ENCODE measurements around the gene APBA3. TPM values are rescaled to one million over a fixed set of nuclear protein-coding genes. Genes with fewer than 3 reads are reported as not detected.
A peak's percentile ranks its signal among the peaks of the same experiment; 100 is the strongest.

APBA3 gene
- total and polyA plus RNA-seq, 12 donors, result 7.4 to 22.6 (median 11.5) TPM

DNA sequence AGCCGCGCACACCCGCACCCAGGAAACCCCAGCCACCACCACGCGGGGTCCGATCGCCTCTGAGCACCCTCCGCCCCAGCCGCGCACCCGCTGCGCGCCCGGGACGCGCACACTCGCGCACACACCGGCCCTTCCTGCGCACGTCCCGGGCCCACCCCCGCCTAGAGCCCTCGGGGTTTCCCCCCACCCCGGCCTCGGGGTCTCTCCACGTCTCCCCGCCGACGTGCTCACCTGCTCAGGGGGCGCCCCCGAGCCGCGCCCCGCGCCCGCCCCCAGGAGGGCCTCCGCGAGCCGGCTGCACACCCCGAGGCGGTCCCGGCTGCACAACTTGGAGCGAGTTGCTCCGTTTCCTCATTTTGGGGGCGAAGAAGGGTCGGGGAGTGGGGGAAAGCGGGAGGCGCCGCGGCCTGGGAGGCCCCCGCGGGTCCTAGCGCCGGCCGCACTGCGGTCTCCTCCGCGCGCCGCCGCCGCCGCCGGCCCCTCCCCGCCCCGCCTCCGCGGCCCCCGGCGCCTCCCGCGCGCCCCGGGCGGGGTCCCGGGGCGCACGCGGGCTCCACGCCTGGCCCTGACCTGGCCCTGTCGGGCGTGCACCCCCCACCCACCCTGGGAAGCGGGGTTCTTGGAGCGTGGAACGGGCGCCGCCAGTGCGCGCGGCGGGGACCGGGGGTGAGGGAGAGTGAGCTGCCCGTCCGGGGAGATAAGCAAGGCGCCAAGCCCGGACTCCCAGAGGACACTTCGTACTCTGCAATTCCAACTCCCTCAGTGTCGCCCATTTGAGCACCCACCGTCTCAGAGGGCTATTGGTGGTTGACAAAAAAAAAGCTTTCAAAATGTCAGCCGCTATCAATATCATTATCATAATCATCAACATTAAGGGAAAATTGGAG lies 24.7 kb upstream of the APBA3 start, which contains the start of gene MATK:
MATK (minus strand) TSS at position 444 of the 887 bp plus-strand sequence. CDS start 1,246 bp downstream, outside the sequence.
- no peaks in the 10 kb centered on the region for H3K36me3 ChIP-seq
- H3K4me3 ChIP-seq, result peak within 1 kb of the TSS in 9 of 10 donors; percentile 17 to 56 (median 38)
- TF ChIP-seq, protein P1, sequence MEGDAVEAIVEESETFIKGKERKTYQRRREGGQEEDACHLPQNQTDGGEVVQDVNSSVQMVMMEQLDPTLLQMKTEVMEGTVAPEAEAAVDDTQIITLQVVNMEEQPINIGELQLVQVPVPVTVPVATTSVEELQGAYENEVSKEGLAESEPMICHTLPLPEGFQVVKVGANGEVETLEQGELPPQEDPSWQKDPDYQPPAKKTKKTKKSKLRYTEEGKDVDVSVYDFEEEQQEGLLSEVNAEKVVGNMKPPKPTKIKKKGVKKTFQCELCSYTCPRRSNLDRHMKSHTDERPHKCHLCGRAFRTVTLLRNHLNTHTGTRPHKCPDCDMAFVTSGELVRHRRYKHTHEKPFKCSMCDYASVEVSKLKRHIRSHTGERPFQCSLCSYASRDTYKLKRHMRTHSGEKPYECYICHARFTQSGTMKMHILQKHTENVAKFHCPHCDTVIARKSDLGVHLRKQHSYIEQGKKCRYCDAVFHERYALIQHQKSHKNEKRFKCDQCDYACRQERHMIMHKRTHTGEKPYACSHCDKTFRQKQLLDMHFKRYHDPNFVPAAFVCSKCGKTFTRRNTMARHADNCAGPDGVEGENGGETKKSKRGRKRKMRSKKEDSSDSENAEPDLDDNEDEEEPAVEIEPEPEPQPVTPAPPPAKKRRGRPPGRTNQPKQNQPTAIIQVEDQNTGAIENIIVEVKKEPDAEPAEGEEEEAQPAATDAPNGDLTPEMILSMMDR (IDR thresholded peaks at IDR 0.05), result no peak
- H3K27me3 ChIP-seq, result peaks cover 19 to 54% (median 45%) of the 10 kb centered on the region in 7 donors
- H3K9me3 ChIP-seq, result peaks cover 0 to 26% (median 14%) of the 10 kb centered on the region in 11 donors
- peak within 1 kb of the TSS in 1 of 10 donors; percentile 73 for H3K27ac ChIP-seq
- DNase-seq, result no peak
- 4 to 5% methylated on average over 79 to 101 of the region's 101 CpGs for WGBS, 2 donors
- peaks cover 0 to 12% (median 3%) of the 10 kb centered on the region in 9 donors for H3K4me1 ChIP-seq
- intact Hi-C loops (cut with DNase I), result no loop called here
- peak in 2 of 8 donors; percentile 16 to 27 for ATAC-seq

DNA sequence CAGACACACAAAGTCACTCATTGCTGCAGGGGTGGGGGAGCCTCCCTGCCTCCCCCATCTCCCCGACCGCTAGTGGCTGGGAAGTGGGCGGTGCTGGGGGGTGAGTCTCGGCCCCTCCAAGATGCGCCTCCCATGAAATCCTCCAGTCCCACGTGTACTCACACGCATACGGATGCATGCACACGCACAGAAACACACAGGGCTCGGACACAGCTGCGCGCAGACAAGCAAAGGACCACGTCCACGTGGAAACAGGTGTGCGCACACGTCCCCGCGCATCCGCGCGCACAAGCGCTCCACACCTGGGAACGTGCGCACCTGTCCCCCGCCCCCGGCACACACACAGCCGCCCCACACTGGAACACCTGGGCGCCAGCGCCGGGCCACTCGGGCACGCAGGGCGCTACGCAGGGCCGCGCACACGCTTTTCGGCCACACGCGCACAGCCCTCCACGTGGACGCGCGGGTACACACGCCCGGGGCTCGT lies 24.0 kb upstream of the APBA3 start:
- peaks cover 0 to 26% (median 21%) of the 10 kb centered on the region in 11 donors for H3K9me3 ChIP-seq
- intact Hi-C loops (cut with DNase I), result no loop called here
- peaks cover 19 to 53% (median 45%) of the 10 kb centered on the region in 7 donors for H3K27me3 ChIP-seq
- 2% methylated on average over 47 of the region's 47 CpGs for WGBS, 2 donors
- TF ChIP-seq, protein P1 (IDR thresholded peaks at IDR 0.05), result no peak
- H3K36me3 ChIP-seq, result no peaks in the 10 kb centered on the region
- peaks cover 0 to 12% (median 3%) of the 10 kb centered on the region in 9 donors for H3K4me1 ChIP-seq
- DNase-seq (no peak), ATAC-seq (peak in 3 of 8 donors; percentile 26 to 34 (median 27))
- H3K4me3 ChIP-seq, result peak overlapping the region in 9 of 10 donors; percentile 17 to 56 (median 38)
- H3K27ac ChIP-seq, result peak overlapping the region in 1 of 10 donors; percentile 73

DNA sequence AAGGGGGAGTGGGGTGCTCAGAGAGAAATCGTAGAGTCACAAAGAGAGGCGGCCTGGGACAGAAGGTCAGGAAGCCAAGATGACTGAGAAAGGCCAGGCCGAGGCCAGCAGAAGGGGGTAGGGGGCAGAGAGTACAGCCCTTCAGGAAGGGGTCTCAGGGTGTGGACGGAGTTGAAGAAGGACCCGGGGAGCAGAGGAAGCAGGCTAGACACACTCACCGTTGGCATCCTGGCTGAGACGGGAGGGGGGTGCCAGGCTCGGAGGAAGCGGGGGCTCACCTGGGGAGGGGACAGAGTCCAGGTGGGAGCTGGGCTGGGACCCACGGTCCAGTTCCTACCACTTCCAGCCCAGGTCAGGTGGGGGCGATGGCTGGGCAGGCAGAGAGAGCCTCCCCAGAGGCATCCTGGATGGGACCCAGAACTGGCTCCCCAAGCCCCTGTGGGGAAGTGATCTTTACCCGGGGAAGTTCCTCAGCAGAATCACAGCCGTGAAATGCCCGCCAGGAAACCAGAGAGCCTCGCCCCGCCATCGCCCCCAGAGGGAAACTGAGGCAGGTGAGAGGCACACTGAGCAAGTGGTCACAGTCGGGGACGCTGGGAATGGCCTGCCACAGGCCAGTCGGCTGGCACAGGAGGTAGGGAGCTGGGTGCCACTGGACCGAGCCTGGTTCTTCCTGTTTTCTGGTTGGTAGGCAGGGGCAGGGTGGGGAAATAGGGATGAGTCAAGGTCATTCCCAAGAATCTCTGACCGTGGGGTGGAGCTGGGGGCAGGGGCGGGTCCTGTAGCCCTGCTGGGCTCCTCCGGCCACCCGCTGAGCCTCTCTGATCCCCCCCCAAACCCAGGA lies 23.3 kb upstream of the APBA3 start:
- no peak for DNase-seq
- no peak overlapping the region for H3K27ac ChIP-seq
- TF ChIP-seq, protein P1 (IDR thresholded peaks at IDR 0.05), result no peak
- H3K36me3 ChIP-seq, result no peaks in the 10 kb centered on the region
- peak in 3 of 8 donors; percentile 9 to 19 (median 16) for ATAC-seq
- peaks cover 19 to 48% (median 45%) of the 10 kb centered on the region in 7 donors for H3K27me3 ChIP-seq
- 25 to 29% methylated on average over 24 to 25 of the region's 25 CpGs for WGBS, 2 donors
- peaks cover 0 to 12% (median 3%) of the 10 kb centered on the region in 9 donors for H3K4me1 ChIP-seq
- peak overlapping the region in 4 of 10 donors; percentile 41 to 56 (median 43) for H3K4me3 ChIP-seq
- intact Hi-C loops (cut with DNase I), result loop anchor here in 2 of 10 donors (5.0 kb wide), 1 partner anchor 37 kb away; no protein-coding TSS in a partner anchor
- peaks cover 0 to 28% (median 21%) of the 10 kb centered on the region in 11 donors for H3K9me3 ChIP-seq
